Vagina (tissue), 2 donors: Measurements from ENCODE around the gene LPP.

ENCODE experiments used
- CTCF ChIP-seq, 3 experiments: fragments of 450-650 bp in 2 of 3; fragments of 200-600 bp in 1 of 3; sonication (generic) in 1 of 3; IDR thresholded peaks; one replicate each; pipeline ENCODE4 v1.5.1; 2017 to 2019; ENCODE audit warnings: antibody characterized with exemption in 3 of 3, mild to moderate bottlenecking in 2 of 3, moderate library complexity in 2 of 3
- POLR2A ChIP-seq, 2 donors: fragments of 450-650 bp; IDR thresholded peaks; one replicate each; pipeline ENCODE4 v1.6.1; 2017; ENCODE audit warnings: antibody characterized with exemption in 2 of 2, mild to moderate bottlenecking in 2 of 2, moderate library complexity in 2 of 2

GRCh38 chr3:188706176-188706575 is 552.2 kb downstream of the LPP start:
- TF ChIP-seq CTCF (IDR thresholded peaks at IDR 0.05): no peak
- TF ChIP-seq POLR2A (IDR thresholded peaks at IDR 0.05): no peak
